Hepatic stellate cell (primary cell): ENCODE data around the gene SLMAP.
A peak's percentile ranks its signal among the peaks of the same experiment; 100 is the strongest.

Experiments used
- DNase-seq: peaks from one replicate; pipeline ENCODE4 v3.0.0; 2011; ENCODE audit warnings: low spot score

SLMAP gene

GRCh38 chr3:57963811-57964346 lies 207.8 kb downstream of the SLMAP start:
- DNase-seq, result no peak

GRCh38 chr3:57966829-57967228 lies 210.7 kb downstream of the SLMAP start:
- DNase-seq, result no peak

- DNase-seq, result no peak
Measured at GRCh38 chr3:57967590-57967989, 211.5 kb downstream of the SLMAP start.

GRCh38 chr3:57968501-57968900 lies 212.4 kb downstream of the SLMAP start:
- DNase-seq, result no peak

- no peak for DNase-seq
Measured at GRCh38 chr3:57971975-57972374, 215.9 kb downstream of the SLMAP start.

GRCh38 chr3:57972531-57973111 lies 216.5 kb downstream of the SLMAP start:
- DNase-seq, result no peak

GRCh38 chr3:57973715-57974477 lies 217.8 kb downstream of the SLMAP start:
- no peak for DNase-seq

GRCh38 chr3:57974796-57975388 lies 218.8 kb downstream of the SLMAP start:
- DNase-seq, result peak; percentile 92

- no peak for DNase-seq
Measured at GRCh38 chr3:57977818-57978235, 221.7 kb downstream of the SLMAP start.

GRCh38 chr3:57978316-57978715 lies 222.2 kb downstream of the SLMAP start:
- DNase-seq, result no peak
